ENCODE results near the gene CTSZ.
"Not testable (repeated sequence)": the region's sequence is repeated elsewhere in the genome, so short reads cannot be mapped to it uniquely, and the experiment has no call there.

Gene CTSZ

DNA sequence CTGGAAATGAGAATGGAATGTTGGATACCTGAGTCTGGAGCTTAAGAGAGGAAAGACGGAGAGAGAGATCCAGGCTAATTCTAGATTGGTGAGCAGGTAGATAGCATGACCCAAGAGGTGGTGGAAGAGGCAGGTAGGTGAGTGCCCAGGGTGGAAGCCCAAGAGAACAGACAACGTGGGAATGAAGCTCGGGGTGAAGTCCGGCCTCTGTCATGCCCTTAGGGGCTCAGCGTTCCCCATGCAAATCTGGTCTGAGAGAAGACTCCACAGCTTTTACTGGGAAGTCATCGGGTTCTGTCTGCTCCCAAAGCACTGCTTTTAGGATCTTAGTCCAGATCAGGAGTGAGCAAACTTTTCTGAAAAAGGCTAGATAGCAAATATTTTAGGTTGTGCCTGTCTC is 22.4 kb downstream of the CTSZ start:
- Histone ChIP-seq H3K9me3 (no peaks in the 10 kb centered on the region), H3K36me3 (peaks cover 43% of the 10 kb centered on the region), H3K4me3 (ENCODE audit: low read depth in 1 of 2, low read length in 1 of 2) (no peak overlapping the region), H3K27me3 (no peaks in the 10 kb centered on the region), H3K4me1 (ENCODE audit: control insufficient read depth in 1 of 2, insufficient read depth in 1 of 2, low read depth in 1 of 2, low read length in 1 of 2) (peaks cover 10 to 13% of the 10 kb centered on the region in 2 experiments), H3K27ac (no peak overlapping the region)
- TF ChIP-seq, protein P1, sequence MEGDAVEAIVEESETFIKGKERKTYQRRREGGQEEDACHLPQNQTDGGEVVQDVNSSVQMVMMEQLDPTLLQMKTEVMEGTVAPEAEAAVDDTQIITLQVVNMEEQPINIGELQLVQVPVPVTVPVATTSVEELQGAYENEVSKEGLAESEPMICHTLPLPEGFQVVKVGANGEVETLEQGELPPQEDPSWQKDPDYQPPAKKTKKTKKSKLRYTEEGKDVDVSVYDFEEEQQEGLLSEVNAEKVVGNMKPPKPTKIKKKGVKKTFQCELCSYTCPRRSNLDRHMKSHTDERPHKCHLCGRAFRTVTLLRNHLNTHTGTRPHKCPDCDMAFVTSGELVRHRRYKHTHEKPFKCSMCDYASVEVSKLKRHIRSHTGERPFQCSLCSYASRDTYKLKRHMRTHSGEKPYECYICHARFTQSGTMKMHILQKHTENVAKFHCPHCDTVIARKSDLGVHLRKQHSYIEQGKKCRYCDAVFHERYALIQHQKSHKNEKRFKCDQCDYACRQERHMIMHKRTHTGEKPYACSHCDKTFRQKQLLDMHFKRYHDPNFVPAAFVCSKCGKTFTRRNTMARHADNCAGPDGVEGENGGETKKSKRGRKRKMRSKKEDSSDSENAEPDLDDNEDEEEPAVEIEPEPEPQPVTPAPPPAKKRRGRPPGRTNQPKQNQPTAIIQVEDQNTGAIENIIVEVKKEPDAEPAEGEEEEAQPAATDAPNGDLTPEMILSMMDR (IDR thresholded peaks at IDR 0.05), result no peak

DNA sequence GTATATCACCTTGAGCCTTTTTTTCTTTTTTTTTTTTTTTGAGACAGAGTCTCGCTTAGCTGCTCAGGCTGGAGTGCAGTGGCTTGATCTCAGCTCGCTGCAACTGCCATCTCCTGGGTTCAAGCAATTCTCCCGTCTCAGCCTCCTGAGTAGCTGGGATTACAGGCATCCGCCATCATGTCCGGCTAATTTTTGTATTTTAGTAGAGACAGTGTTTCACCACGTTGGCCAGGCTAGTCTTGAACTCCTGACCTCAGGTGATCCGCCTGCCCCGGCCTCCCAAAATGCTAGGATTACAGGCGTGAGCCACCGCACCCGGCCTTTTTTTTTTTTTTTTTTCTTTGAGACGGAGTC is 24.0 kb downstream of the CTSZ start:
- H3K4me3 ChIP-seq (ENCODE audit: low read depth in 1 of 2, low read length in 1 of 2); H3K27me3 ChIP-seq; H3K27ac ChIP-seq; H3K9me3 ChIP-seq: not testable (repeated sequence)
- peaks cover 27% of the 10 kb centered on the region for H3K36me3 ChIP-seq
- peaks cover 10 to 13% of the 10 kb centered on the region in 2 experiments for H3K4me1 ChIP-seq (ENCODE audit: control insufficient read depth in 1 of 2, insufficient read depth in 1 of 2, low read depth in 1 of 2, low read length in 1 of 2)

DNA sequence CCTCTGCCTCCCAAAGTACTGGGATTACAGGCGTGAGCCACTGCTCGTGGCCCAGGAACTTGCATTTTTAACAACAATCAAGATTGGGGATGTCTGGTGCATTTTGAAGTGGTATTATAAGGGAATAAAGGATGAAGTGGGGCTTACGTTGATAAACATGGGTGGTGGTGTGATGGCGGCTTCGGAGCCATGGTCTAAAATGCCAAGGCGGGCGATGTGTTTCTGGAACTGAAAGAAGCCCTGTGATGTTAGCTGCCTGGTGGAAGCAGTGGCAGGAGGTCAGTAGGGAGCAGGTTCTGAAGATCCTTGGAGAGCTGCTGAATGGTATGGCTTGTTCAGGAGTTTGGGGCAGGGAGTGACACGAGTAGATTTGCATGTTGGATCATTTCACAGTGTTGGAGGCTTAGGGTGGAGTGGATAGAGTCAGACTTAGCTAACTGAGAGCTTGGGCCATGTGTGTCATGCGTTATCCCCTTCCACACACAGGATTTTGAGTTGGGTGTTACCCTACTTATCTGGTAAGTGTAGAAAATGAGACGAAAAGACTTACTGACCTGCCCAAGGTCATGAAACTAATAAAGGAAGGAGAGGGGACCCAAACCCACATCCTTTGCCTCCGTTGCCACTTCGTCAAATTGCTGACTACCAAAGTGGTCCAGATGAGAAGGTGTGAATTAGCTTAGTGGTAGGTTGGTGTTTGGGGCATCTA is 24.5 kb downstream of the CTSZ start:
- Histone ChIP-seq H3K27ac (no peak overlapping the region), H3K27me3 (no peaks in the 10 kb centered on the region), H3K36me3 (peaks cover 22% of the 10 kb centered on the region), H3K9me3 (no peaks in the 10 kb centered on the region), H3K4me1 (ENCODE audit: control insufficient read depth in 1 of 2, insufficient read depth in 1 of 2, low read depth in 1 of 2, low read length in 1 of 2) (peaks cover 10 to 13% of the 10 kb centered on the region in 2 experiments), H3K4me3 (ENCODE audit: low read depth in 1 of 2, low read length in 1 of 2) (no peak overlapping the region)
- TF ChIP-seq, protein P1 (IDR thresholded peaks at IDR 0.05), result no peak

DNA sequence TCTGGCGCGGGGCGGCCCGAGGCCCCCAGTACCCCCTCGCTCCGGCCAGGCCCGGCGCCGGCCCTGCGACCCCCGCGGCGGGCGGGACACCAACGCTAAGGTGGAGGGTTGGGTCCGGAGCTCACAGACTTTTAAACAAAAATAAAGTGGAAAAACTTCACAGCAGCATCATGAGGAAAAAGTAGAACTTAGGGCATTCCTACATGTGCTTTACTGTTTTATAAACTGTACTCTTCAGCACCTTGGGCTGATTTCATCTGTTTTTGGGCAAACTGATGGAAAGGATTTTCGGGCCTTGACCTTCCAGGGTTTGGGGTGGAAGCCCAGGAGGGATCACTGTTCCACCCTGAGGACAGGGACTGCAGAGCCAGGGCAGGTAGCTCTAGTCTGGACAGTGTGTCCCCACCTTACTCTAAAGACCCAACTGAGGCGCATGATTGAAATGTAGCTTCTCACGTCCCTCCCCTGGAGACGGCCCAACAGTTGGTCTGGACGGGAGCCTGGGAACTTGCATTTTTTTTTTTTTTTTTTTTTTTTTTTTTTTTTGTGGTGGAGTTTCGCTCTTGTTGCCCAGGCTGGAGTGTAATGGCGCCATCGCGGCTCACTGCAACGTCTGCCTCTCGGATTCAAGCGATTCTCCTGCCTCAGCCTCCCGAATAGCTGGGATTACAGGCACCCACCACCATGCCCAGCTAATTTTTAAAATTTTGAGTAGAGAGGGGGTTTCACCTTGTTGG is 25.3 kb downstream of the CTSZ start:
- no peaks in the 10 kb centered on the region for H3K27me3 ChIP-seq
- peak overlapping the region; percentile 69 for H3K27ac ChIP-seq
- TF ChIP-seq, protein P1 (IDR thresholded peaks at IDR 0.05), result no peak
- H3K36me3 ChIP-seq, result peaks cover 14% of the 10 kb centered on the region
- H3K9me3 ChIP-seq, result no peaks in the 10 kb centered on the region
- peak overlapping the region; percentile 89 for H3K4me3 ChIP-seq (ENCODE audit: low read depth in 1 of 2, low read length in 1 of 2)
- peaks cover 10 to 13% of the 10 kb centered on the region in 2 experiments for H3K4me1 ChIP-seq (ENCODE audit: control insufficient read depth in 1 of 2, insufficient read depth in 1 of 2, low read depth in 1 of 2, low read length in 1 of 2)

DNA sequence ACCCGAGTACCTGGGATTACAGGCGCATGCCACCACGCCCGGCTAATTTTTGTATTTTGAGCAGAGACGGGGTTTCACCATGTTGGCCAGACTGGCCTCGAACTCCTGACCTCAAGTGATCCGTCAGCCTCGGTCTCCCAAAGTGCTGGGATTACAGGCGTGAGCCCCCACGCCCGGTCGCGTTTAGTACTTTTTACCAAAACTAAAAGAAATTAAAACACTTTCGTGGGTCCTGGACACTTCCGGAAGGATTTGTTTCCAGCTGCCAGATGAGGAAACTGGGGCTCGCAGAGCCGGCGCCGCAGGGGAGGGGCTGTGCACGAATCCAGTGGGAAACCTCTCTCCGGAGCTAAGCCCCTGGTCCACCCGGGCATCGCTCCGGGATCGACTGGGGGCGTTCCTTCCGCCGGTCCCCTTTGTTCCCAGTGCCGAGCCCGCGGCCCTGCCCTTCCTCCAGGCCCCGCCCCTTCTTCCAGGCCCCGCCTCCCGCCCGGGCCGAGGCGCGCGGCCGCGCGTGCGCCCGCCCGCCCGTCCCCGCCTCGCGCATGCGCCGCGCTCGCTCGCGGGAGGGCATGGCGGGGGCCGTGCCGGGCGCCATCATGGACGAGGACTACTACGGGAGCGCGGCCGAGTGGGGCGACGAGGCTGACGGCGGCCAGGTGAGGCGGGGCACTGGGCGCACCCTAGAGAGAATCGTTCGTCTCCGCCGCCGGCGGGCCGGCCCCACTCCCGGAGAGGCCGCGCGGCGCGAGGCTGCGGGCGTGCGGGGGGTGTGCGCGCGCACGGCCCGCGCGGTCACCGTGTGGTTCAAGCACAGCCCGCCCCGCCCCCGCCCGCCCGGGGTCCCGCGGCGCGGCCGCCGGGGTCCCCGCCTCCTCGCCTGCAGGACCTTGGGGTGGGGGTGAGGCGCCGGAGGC is 26.1 kb downstream of the CTSZ start, which contains the start of gene NELFCD:
NELFCD (plus strand) TSS at position 546 of the 917 bp plus-strand sequence; CDS start at position 600, 54 bp downstream.
- TF ChIP-seq, protein P1 (IDR thresholded peaks at IDR 0.05), result no peak
- Histone ChIP-seq H3K36me3 (peaks cover 7% of the 10 kb centered on the region), H3K27me3 (no peaks in the 10 kb centered on the region), H3K4me1 (ENCODE audit: control insufficient read depth in 1 of 2, insufficient read depth in 1 of 2, low read depth in 1 of 2, low read length in 1 of 2) (peaks cover 10 to 13% of the 10 kb centered on the region in 2 experiments), H3K4me3 (ENCODE audit: low read depth in 1 of 2, low read length in 1 of 2) (peak within 1 kb of the TSS; percentile 89), H3K27ac (peak within 1 kb of the TSS; percentile 69), H3K9me3 (no peaks in the 10 kb centered on the region)

Data from neutrophil (primary cell).